IMR-90 (cell line): Measurements from ENCODE around the gene RAP1A. TPM values are rescaled to one million over a fixed set of nuclear protein-coding genes. Genes with fewer than 3 reads are reported as not detected.

Experiments
- ATAC-seq: fragments of 200-7000 bp; cut with Tn5 transposase; 2 replicates; pipeline ENCODE4 v1.9.1; 2020; ENCODE audit warnings: low read depth, mild to moderate bottlenecking, moderate library complexity
- BruUV-seq: library from RNA; stranded (reverse); fragments of 400-500 nt; replicated peaks from 2 replicates; lab custom pipeline; 2021; lab: Mats Ljungman, UMichigan
- CTCF ChIA-PET: fragments of 300-600 bp; formaldehyde crosslinking; extraction: SDS; loops from one replicate; lab custom pipeline; 2021; ENCODE audit warnings: antibody characterized with exemption; lab: Yijun Ruan, JAX
- POLR2A ChIA-PET: fragments of 300-600 bp; sonication (Branson Sonifier 250); formaldehyde crosslinking; loops from one replicate; lab custom pipeline; 2022; ENCODE audit warnings: antibody characterized with exemption; ENCODE audit not compliant: unreplicated experiment; lab: Charles Lee
- DNase-seq: peaks from one replicate; pipeline ENCODE4 v3.0.0; 2013
- H2AFZ ChIP-seq: replicated peaks from 2 replicates; pipeline ENCODE3; 2013; ENCODE audit warnings: low read length, mild to moderate bottlenecking; ENCODE audit not compliant: poor library complexity
- H2AK5ac ChIP-seq: 2 replicates; pipeline ENCODE4 v1.6.1; 2013; ENCODE audit warnings: low read depth, low read length, inconsistent platforms
- H2AK9ac ChIP-seq: replicated peaks from 2 replicates; pipeline ENCODE3; 2013; ENCODE audit warnings: mild to moderate bottlenecking, low read depth, low read length, moderate library complexity; ENCODE audit not compliant: poor library complexity
- H2BK120ac ChIP-seq: 2 replicates; pipeline ENCODE4 v1.6.1; 2013; ENCODE audit warnings: low read depth, low read length, inconsistent platforms
- H2BK15ac ChIP-seq: 3 replicates; pipeline ENCODE4 v1.6.1; 2013; ENCODE audit warnings: low read depth, low read length, inconsistent platforms
- H2BK20ac ChIP-seq: 2 replicates; pipeline ENCODE4 v1.6.1; 2013; ENCODE audit warnings: low read depth, mild to moderate bottlenecking, inconsistent platforms, low read length, moderate library complexity
- H2BK5ac ChIP-seq: 2 replicates; pipeline ENCODE4 v1.6.1; 2013; ENCODE audit warnings: mild to moderate bottlenecking, low read depth, low read length, inconsistent platforms; ENCODE audit not compliant: poor library complexity, severe bottlenecking
- H3K14ac ChIP-seq: replicated peaks from 2 replicates; pipeline ENCODE4 v1.6.1; 2013; ENCODE audit warnings: low read depth, low read length, inconsistent platforms
- H3K18ac ChIP-seq: 2 replicates; pipeline ENCODE4 v1.6.1; 2013; ENCODE audit warnings: low read depth, low read length, control low read depth
- H3K23ac ChIP-seq: 2 replicates; pipeline ENCODE4 v1.6.1; 2013; ENCODE audit warnings: low read depth, low read length, inconsistent platforms
- H3K27ac ChIP-seq: 2 replicates; pipeline ENCODE4 v1.5.1; 2013; ENCODE audit warnings: mild to moderate bottlenecking, control low read depth, low read length; ENCODE audit not compliant: insufficient read depth
- H3K27me3 ChIP-seq: 2 replicates; pipeline ENCODE4 v1.6.1; 2013; ENCODE audit warnings: low read length; ENCODE audit not compliant: control insufficient read depth, insufficient read depth
- H3K36me3 ChIP-seq: 2 replicates; pipeline ENCODE4 v1.6.1; 2013; ENCODE audit warnings: low read length, mixed read lengths; ENCODE audit not compliant: control insufficient read depth, insufficient read depth
- H3K4ac ChIP-seq: 2 replicates; pipeline ENCODE4 v1.6.1; 2013; ENCODE audit warnings: low read depth, low read length, inconsistent platforms
- H3K4me1 ChIP-seq: 2 replicates; pipeline ENCODE4 v1.6.1; 2013; ENCODE audit warnings: low read length, mixed read lengths; ENCODE audit not compliant: control insufficient read depth, insufficient read depth
- H3K4me2 ChIP-seq: 2 replicates; pipeline ENCODE4 v1.6.1; 2013; ENCODE audit warnings: low read depth, mild to moderate bottlenecking, control low read depth, low read length, moderate library complexity
- H3K4me3 ChIP-seq: 2 replicates; pipeline ENCODE4 v1.5.1; 2013; ENCODE audit warnings: low read depth, mild to moderate bottlenecking, control low read depth, low read length, moderate library complexity; ENCODE audit not compliant: insufficient read depth
- H3K56ac ChIP-seq: 2 replicates; pipeline ENCODE4 v1.6.1; 2013; ENCODE audit warnings: low read length, inconsistent platforms; ENCODE audit not compliant: insufficient read depth; ENCODE audit errors: extremely low read depth
- H3K79me1 ChIP-seq, 2 experiments: 2 replicates each; pipeline ENCODE4 v1.6.1; 2013; ENCODE audit warnings: low read length in 2 of 2, inconsistent platforms in 1 of 2, low read depth in 1 of 2
- H3K9ac ChIP-seq: 2 replicates; pipeline ENCODE4 v1.6.1; 2013; ENCODE audit warnings: low read depth, low read length, control low read depth
- H3K9me1 ChIP-seq: 2 replicates; pipeline ENCODE4 v1.6.1; 2013; ENCODE audit warnings: low read length, inconsistent platforms; ENCODE audit not compliant: insufficient read depth
- H3K9me3 ChIP-seq: 2 replicates; pipeline ENCODE4 v1.6.1; 2013; ENCODE audit warnings: low read length; ENCODE audit not compliant: control insufficient read depth, insufficient read depth
- H4K20me1 ChIP-seq: 2 replicates; pipeline ENCODE4 v1.6.1; 2013; ENCODE audit warnings: low read length, inconsistent platforms; ENCODE audit not compliant: insufficient read depth
- H4K5ac ChIP-seq: 2 replicates; pipeline ENCODE4 v1.6.1; 2013; ENCODE audit warnings: mild to moderate bottlenecking, low read depth, low read length, control low read depth
- H4K8ac ChIP-seq, 2 experiments: 2 replicates each; pipeline ENCODE4 v1.6.1; 2013; ENCODE audit warnings: low read depth in 2 of 2, low read length in 2 of 2, control low read depth in 1 of 2, inconsistent platforms in 1 of 2
- H4K91ac ChIP-seq: 2 replicates; pipeline ENCODE4 v1.6.1; 2013; ENCODE audit warnings: low read depth, low read length, inconsistent platforms; ENCODE audit not compliant: insufficient read depth
- MAZ ChIP-seq: IDR thresholded peaks from 2 replicates; pipeline ENCODE4 v1.6.1; 2012; ENCODE audit warnings: low read depth, mild to moderate bottlenecking, low read length, improper control_type of control experiment, moderate library complexity, borderline replicate concordance
- WGBS, 2 experiments: methylation state at CpG; one replicate each; pipeline versions ENCODE4 v1.1.5 to v1.1.7; 2013; ENCODE audit warnings: missing lambda C conversion rate in 2 of 2; ENCODE audit not compliant: insufficient read length in 1 of 2; ENCODE audit errors: extremely low coverage in 2 of 2; 5-methylcytosine and 5-hydroxymethylcytosine counted together
- dilution Hi-C: fragments of 300-500 bp; cut with HindIII; formaldehyde crosslinking; loops from one replicate; pipeline ENCODE4 v1.14.3; 2018; ENCODE audit warnings: low sequenced_read_pairs; ENCODE audit not compliant: unreplicated experiment
- in situ Hi-C: fragments of 300-500 bp; cut with MboI; formaldehyde crosslinking; loops from 3 replicates; pipeline ENCODE4 v1.14.3; 2019; ENCODE audit warnings: low sequenced_read_pairs, inconsistent platforms, mixed read lengths
- intact Hi-C: fragments of 100-400 bp; cut with micrococcal nuclease; formaldehyde crosslinking; loops from 2 replicates; pipeline ENCODE4 v1.10.0; 2022
- polyA plus RNA-seq, 3 experiments: library from polyadenylated mRNA; depleted of rRNA; stranded (reverse); fragments of >200 nt; gene quantifications; 2 replicates each; pipeline ENCODE4 v1.2.3, GENCODE V29; 2012; ENCODE audit warnings: low replicate concordance in 1 of 3
- total RNA-seq: library from RNA; depleted of rRNA; stranded (reverse); fragments of >200 nt; gene quantifications from 2 replicates; pipeline ENCODE4 v1.2.3, GENCODE V29; 2012

Gene RAP1A
- total and polyA plus RNA-seq, 2 of the 4 experiments (the other 2 are of a cell fraction), result 18.1 to 43.6 TPM

GRCh38 chr1:111666828-111667227 is 47.2 kb downstream of the RAP1A start:
- H3K9me3 ChIP-seq, result no peaks in the 10 kb centered on the region
- H3K56ac ChIP-seq, result no peak overlapping the region
- H4K91ac ChIP-seq, result no peak overlapping the region
- 0 out of 2 replicates have a peak, but pooled peaks cover 5% of the 10 kb centered on the region for H3K9me1 ChIP-seq
- no peak overlapping the region for H3K9ac ChIP-seq
- H3K14ac ChIP-seq, result 0 out of 2 replicates have a peak overlapping the region, but pooled peaks have one; percentile 4
- H2AFZ ChIP-seq, result no peak overlapping the region
- no peak overlapping the region for H4K5ac ChIP-seq
- H3K18ac ChIP-seq, result no peak overlapping the region
- WGBS, 2 experiments, result no CpG with 5 or more reads among the region's 1 CpG
- BruUV-seq, result no TSS peak
- in situ Hi-C loops, result loop anchor here (10.0 kb wide), 1 partner anchor 442 kb away; the partner anchor contains the start of gene CHI3L2
- H3K27ac ChIP-seq, result no peak overlapping the region
- intact Hi-C loops, result no loop called here
- no peak overlapping the region for H4K8ac ChIP-seq
- H2BK20ac ChIP-seq, result no peak overlapping the region
- no peak overlapping the region for H2BK120ac ChIP-seq
- H3K79me1 ChIP-seq, result peaks cover 12 to 66% of the 10 kb centered on the region in 2 experiments; a peak in 3 of 4 replicates
- ATAC-seq (no peak), DNase-seq (no peak)
- no peak overlapping the region for H3K4me3 ChIP-seq
- no peak overlapping the region; the same call in 1 of the 2 replicates for H3K23ac ChIP-seq
- H3K4me1 ChIP-seq, result no peaks in the 10 kb centered on the region; the same call in 1 of the 2 replicates
- no peak overlapping the region for H3K4me2 ChIP-seq
- H3K36me3 ChIP-seq, result 0 out of 2 replicates have a peak, but pooled peaks cover 2% of the 10 kb centered on the region
- H2BK5ac ChIP-seq, result no peak overlapping the region
- H2BK15ac ChIP-seq, result no peak overlapping the region
- no peak overlapping the region for H2AK9ac ChIP-seq
- peaks cover 3% of the 10 kb centered on the region; the same call in 1 of the 2 replicates for H4K20me1 ChIP-seq
- dilution Hi-C loops, result no loop called here
- H2AK5ac ChIP-seq, result no peak overlapping the region
- no peaks in the 10 kb centered on the region for H3K27me3 ChIP-seq
- POLR2A ChIA-PET, result no interaction called here
- TF ChIP-seq MAZ, result no peak
- CTCF ChIA-PET, result interaction anchor here (0.7 to 1.5 kb wide), 2 partner anchors 159 to 213 kb away, joined by 5 to 11 read pairs; no protein-coding TSS in a partner anchor
- no peak overlapping the region for H3K4ac ChIP-seq
